ENCODE data around the gene ABLIM1.

DNA sequence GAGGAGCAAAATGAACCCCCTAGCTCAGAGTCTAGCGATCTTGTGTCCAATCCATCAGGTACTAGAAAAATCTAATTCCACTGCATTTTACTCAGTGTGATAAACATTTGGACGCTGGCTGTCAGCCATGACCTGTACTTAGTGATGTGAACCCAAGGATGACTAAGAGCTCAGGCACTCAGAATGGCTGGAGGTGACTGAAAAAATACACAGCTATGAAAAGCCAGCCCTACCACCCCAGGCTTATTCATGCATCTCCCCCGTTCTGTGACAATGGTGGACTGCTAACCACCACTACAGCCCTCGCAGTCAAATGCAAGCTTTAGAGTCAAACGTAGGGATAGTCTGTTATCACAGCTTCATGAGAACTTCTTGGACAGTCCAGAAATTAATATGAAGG, 268.6 kb downstream of the ABLIM1 start:
- TF ChIP-seq, protein P1, sequence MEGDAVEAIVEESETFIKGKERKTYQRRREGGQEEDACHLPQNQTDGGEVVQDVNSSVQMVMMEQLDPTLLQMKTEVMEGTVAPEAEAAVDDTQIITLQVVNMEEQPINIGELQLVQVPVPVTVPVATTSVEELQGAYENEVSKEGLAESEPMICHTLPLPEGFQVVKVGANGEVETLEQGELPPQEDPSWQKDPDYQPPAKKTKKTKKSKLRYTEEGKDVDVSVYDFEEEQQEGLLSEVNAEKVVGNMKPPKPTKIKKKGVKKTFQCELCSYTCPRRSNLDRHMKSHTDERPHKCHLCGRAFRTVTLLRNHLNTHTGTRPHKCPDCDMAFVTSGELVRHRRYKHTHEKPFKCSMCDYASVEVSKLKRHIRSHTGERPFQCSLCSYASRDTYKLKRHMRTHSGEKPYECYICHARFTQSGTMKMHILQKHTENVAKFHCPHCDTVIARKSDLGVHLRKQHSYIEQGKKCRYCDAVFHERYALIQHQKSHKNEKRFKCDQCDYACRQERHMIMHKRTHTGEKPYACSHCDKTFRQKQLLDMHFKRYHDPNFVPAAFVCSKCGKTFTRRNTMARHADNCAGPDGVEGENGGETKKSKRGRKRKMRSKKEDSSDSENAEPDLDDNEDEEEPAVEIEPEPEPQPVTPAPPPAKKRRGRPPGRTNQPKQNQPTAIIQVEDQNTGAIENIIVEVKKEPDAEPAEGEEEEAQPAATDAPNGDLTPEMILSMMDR (conservative IDR thresholded peaks at IDR 0.05): no peak
- TF ChIP-seq ZFX (IDR thresholded peaks at IDR 0.05): no peak

All from C4-2B (cell line).